C4-2B (cell line): ENCODE measurements around the gene TRIM40.
A peak's percentile ranks its signal among the peaks of the same experiment; 100 is the strongest.
"Not testable (repeated sequence)": the region's sequence is repeated elsewhere in the genome, so short reads cannot be mapped to it uniquely, and the experiment has no call there.

Experiments
- H3K27ac ChIP-seq: fragments of 450-650 bp; 2 replicates; pipeline ENCODE4 v1.5.1; 2017
- CTCF ChIP-seq: fragments of 450-650 bp; conservative IDR thresholded peaks from 2 replicates; pipeline ENCODE4 v1.5.1; 2017; ENCODE audit warnings: mild to moderate bottlenecking
- ZFX ChIP-seq: fragments of 450-650 bp; IDR thresholded peaks from 2 replicates; pipeline ENCODE4 v1.6.1; 2017

The TRIM40 gene

GRCh38 chr6:30164714-30165113 lies 28.8 kb downstream of the TRIM40 start:
- TF ChIP-seq CTCF (no peak), ZFX (no peak)

GRCh38 chr6:30165238-30165637 lies 29.3 kb downstream of the TRIM40 start:
- not testable (repeated sequence) for H3K27ac ChIP-seq

More at GRCh38 chr6:30164714-30165113, 28.8 kb downstream of the TRIM40 start:
- H3K27ac ChIP-seq: no peak overlapping the region

GRCh38 chr6:30167101-30167500 lies 31.2 kb downstream of the TRIM40 start:
- no peak overlapping the region for H3K27ac ChIP-seq
- TF ChIP-seq ZFX (no peak), CTCF (no peak)

GRCh38 chr6:30168741-30169140 lies 32.8 kb downstream of the TRIM40 start:
- no peak overlapping the region for H3K27ac ChIP-seq
- no peak for TF ChIP-seq ZFX
- no peak for TF ChIP-seq CTCF

- H3K27ac ChIP-seq: no peak overlapping the region
- TF ChIP-seq CTCF: peak; percentile 88
- no peak for TF ChIP-seq ZFX
These were observed 34.0 kb downstream of the TRIM40 start for GRCh38 chr6:30169658-30170614.

- no peak overlapping the region for H3K27ac ChIP-seq
- no peak for TF ChIP-seq CTCF
- no peak for TF ChIP-seq ZFX
These were observed 35.9 kb downstream of the TRIM40 start for GRCh38 chr6:30171677-30172471.

- TF ChIP-seq ZFX: no peak
- TF ChIP-seq CTCF: no peak
- H3K27ac ChIP-seq: no peak overlapping the region
These were observed 36.7 kb downstream of the TRIM40 start for GRCh38 chr6:30172681-30173080.
